ENCODE data around the gene SLC22A12.
"Not testable (repeated sequence)": the region's sequence is repeated elsewhere in the genome, so short reads cannot be mapped to it uniquely, and the experiment has no call there.

The SLC22A12 gene

DNA sequence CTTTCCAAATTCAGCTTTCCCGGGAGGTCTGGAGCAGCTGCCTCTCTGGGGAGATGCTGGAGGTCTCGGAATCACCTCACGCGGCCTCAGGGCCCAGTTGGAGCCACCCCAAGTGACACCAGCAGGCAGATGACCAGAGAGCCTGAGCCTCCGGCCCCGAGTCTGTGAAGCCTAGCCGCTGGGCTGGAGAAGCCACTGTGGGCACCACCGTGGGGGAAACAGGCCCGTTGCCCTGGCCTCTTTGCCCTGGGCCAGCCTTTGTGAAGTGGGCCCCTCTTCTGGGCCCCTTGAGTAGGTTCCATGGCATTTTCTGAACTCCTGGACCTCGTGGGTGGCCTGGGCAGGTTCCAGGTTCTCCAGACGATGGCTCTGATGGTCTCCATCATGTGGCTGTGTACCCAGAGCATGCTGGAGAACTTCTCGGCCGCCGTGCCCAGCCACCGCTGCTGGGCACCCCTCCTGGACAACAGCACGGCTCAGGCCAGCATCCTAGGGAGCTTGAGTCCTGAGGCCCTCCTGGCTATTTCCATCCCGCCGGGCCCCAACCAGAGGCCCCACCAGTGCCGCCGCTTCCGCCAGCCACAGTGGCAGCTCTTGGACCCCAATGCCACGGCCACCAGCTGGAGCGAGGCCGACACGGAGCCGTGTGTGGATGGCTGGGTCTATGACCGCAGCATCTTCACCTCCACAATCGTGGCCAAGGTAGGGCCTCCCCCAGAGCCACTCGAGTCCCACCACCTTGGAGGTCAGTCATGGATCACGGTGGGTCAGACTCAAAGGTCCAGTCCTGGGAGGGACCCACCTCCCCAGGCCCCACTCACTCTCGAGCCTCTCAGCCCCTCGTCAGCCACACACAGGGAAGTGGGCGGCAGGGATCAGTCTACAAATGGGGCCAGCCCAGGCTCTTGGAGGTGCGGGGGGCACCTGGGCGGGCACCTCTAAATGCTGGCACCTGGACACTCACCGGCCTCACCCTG lies 525 bp downstream of the SLC22A12 start:
- no peak for TF ChIP-seq Cebpa-rat (IDR thresholded peaks at IDR 0.05)
- H4K20me1 ChIP-seq, result no peaks in the 10 kb centered on the region
- H3K4me1 ChIP-seq, result peaks cover 0 to 2% (median 0%) of the 10 kb centered on the region in 10 experiments; a peak in 1 of 20 replicates
- H3K4me2 ChIP-seq, result no peak overlapping the region
- H3K27me3 ChIP-seq, result no peaks in the 10 kb centered on the region
- peaks cover 29 to 52% (median 37%) of the 10 kb centered on the region in 11 experiments for H3K9me3 ChIP-seq (replicated peaks in 1 of 11)
- H3K9ac ChIP-seq, result no peak overlapping the region
- H3K4me3 ChIP-seq, result no peak overlapping the region
- no peak overlapping the region for H3K27ac ChIP-seq
- H3K36me3 ChIP-seq, result no peaks in the 10 kb centered on the region

- no peak overlapping the region for H3K4me3 ChIP-seq
- no peak overlapping the region for H3K4me2 ChIP-seq
- H3K27ac ChIP-seq, result no peak overlapping the region
- no peaks in the 10 kb centered on the region for H3K36me3 ChIP-seq
- H3K27me3 ChIP-seq, result no peaks in the 10 kb centered on the region
- no peaks in the 10 kb centered on the region for H4K20me1 ChIP-seq
- no peak for TF ChIP-seq Cebpa-rat (IDR thresholded peaks at IDR 0.05)
- peaks cover 29 to 56% (median 40%) of the 10 kb centered on the region in 11 experiments for H3K9me3 ChIP-seq (replicated peaks in 1 of 11)
- no peak overlapping the region for H3K9ac ChIP-seq
- H3K4me1 ChIP-seq, result no peaks in the 10 kb centered on the region
These were observed 1.2 kb downstream of the SLC22A12 start for GRCh38 chr11:64592234-64592615.

DNA sequence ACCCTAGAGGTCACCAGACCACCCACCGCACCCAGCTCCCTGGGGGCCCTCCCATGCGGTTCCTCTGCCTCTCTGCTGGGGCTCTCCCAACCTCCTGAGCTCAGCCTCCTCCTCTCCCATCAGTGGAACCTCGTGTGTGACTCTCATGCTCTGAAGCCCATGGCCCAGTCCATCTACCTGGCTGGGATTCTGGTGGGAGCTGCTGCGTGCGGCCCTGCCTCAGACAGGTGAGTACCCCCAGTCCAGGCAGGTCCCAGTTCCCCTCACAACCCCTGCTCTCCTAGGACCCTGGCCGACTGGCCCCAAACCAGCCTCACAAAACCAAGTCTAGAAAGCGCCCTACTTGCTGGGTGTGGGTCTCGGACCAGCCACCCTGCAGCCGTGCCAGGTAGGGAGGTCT lies 1.6 kb downstream of the SLC22A12 start:
- no peak overlapping the region for H3K9ac ChIP-seq
- no peak overlapping the region for H3K4me3 ChIP-seq
- no peaks in the 10 kb centered on the region for H3K36me3 ChIP-seq
- 0 out of 20 replicates have a peak, but pooled peaks cover 0 to 3% (median 0%) of the 10 kb centered on the region in 10 experiments for H3K4me1 ChIP-seq
- TF ChIP-seq Cebpa-rat (IDR thresholded peaks at IDR 0.05), result no peak
- no peaks in the 10 kb centered on the region for H4K20me1 ChIP-seq
- peaks cover 29 to 53% (median 36%) of the 10 kb centered on the region in 11 experiments for H3K9me3 ChIP-seq (replicated peaks in 1 of 11)
- no peak overlapping the region for H3K27ac ChIP-seq
- H3K27me3 ChIP-seq, result no peaks in the 10 kb centered on the region
- H3K4me2 ChIP-seq, result no peak overlapping the region

DNA sequence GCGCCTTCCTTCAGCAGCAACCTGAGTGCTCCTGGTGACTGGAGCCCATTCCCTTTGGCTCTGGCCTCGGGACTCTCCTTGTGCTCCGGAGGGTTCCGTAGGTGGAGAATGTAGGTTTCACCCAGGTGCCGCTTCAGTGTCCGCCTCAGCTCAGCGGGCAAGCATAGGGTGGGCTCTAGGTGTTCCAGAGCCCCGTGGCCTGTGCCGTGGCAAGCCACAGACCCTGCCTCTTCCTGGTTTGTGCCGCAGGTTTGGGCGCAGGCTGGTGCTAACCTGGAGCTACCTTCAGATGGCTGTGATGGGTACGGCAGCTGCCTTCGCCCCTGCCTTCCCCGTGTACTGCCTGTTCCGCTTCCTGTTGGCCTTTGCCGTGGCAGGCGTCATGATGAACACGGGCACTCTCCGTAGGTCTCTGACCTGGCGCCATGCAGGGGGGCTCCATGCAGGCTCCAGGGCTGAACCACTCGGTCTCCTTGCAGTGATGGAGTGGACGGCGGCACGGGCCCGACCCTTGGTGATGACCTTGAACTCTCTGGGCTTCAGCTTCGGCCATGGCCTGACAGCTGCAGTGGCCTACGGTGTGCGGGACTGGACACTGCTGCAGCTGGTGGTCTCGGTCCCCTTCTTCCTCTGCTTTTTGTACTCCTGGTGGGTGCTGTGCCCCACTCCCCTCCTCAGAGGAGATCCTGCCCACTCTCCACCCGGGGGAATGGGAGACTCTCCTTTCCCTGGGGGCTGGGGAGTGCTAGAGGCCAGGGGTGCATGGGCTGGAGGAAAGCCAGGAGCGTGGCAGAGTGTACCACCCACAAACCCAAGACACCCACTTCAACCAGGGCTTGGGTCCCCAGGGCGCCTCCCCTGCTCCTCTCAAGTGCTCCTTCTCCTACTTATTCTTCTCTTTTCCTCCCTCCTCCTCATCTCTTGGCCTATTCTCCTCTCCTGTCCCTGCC lies 2.4 kb downstream of the SLC22A12 start:
- H3K4me2 ChIP-seq, result no peak overlapping the region
- no peak overlapping the region for H3K9ac ChIP-seq
- H3K27me3 ChIP-seq, result no peaks in the 10 kb centered on the region
- no peak for TF ChIP-seq Cebpa-rat (IDR thresholded peaks at IDR 0.05)
- H4K20me1 ChIP-seq, result no peaks in the 10 kb centered on the region
- H3K4me1 ChIP-seq, result 0 out of 20 replicates have a peak, but pooled peaks cover 0 to 3% (median 0%) of the 10 kb centered on the region in 10 experiments
- H3K36me3 ChIP-seq, result no peaks in the 10 kb centered on the region
- H3K27ac ChIP-seq, result no peak overlapping the region
- no peak overlapping the region for H3K4me3 ChIP-seq
- peaks cover 23 to 45% (median 29%) of the 10 kb centered on the region in 11 experiments for H3K9me3 ChIP-seq (replicated peaks in 1 of 11)

DNA sequence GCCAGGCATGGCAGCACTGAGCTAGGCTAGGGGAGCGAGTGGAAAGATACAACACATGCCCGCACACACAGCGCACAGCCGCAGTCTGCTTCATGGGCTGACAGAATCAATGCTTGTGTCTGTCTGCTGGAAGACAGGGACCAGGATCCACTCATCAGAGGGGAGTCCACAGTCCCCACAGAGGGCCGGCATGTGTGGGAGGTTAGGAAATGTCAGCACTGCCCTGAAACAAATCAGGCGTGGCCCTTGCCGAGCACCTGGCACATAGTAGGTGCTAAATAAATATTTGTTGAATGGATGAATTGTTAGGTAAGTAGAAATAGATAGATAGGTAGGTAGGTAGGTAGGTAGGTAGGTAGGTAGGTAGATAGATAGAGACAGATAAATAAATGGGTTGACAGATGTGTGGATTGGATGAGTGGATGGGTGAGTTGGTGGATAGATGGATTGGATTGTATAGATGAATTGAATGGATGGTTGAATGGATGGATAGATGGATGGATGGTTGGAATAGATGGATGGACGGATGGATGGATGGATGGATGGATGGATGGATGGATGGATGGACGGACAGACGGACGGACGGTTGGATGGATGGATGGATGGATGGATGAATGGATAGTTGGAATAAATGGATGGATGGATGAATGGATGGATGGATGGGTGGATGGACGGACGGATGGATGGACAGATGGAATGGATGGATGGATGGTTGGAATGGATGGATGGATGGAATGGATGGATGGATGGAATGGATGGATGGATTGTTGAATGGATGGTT lies 3.3 kb downstream of the SLC22A12 start:
- Histone ChIP-seq H3K27me3 (no peaks in the 10 kb centered on the region), H3K36me3 (no peaks in the 10 kb centered on the region), H3K4me2 (no peak overlapping the region), H3K9me3 (replicated peaks in 1 of 11) (peaks cover 13 to 36% (median 20%) of the 10 kb centered on the region in 11 experiments), H3K4me1 (0 out of 20 replicates have a peak, but pooled peaks cover 0 to 3% (median 0%) of the 10 kb centered on the region in 10 experiments), H3K27ac (no peak overlapping the region), H3K4me3 (no peak overlapping the region), H4K20me1 (no peaks in the 10 kb centered on the region), H3K9ac (no peak overlapping the region)
- no peak for TF ChIP-seq Cebpa-rat (IDR thresholded peaks at IDR 0.05)

- peaks cover 10 to 26% (median 16%) of the 10 kb centered on the region in 11 experiments for H3K9me3 ChIP-seq (replicated peaks in 1 of 11)
- H3K4me2 ChIP-seq, H3K27me3 ChIP-seq, H3K4me3 ChIP-seq, H4K20me1 ChIP-seq, H3K27ac ChIP-seq, H3K9ac ChIP-seq, H3K36me3 ChIP-seq, H3K4me1 ChIP-seq: not testable (repeated sequence)
These were observed 4.9 kb downstream of the SLC22A12 start for GRCh38 chr11:64595922-64596321.

DNA sequence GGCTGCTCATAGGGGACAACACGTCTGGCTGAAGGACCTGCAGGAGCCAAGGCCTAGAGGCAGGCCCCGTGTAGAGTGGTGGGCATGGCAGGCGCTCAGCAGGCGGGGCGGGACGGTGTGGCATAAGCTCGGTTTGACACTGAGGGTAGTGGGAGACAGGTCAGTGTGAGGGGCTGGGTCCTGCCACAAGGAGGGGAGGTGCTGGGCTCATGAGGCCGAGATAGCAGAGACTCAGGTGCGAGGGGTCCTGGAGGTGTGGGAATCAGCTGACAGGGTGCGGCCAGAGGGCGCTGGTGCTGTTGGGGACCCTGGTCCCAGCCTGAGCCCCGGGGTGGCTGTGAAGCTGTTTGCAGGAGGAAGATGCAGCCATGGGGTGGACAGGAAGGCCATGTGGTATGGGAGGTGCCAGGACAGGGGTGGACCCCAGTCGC lies 6.7 kb downstream of the SLC22A12 start:
- Histone ChIP-seq H3K27me3 (no peaks in the 10 kb centered on the region), H3K4me3 (no peak overlapping the region), H3K4me2 (no peak overlapping the region), H3K9ac (no peak overlapping the region), H3K36me3 (no peaks in the 10 kb centered on the region), H4K20me1 (no peaks in the 10 kb centered on the region), H3K9me3 (replicated peaks in 1 of 11) (peaks cover 10 to 26% (median 16%) of the 10 kb centered on the region in 11 experiments), H3K4me1 (peaks cover 0 to 13% (median 4%) of the 10 kb centered on the region in 10 experiments; a peak in 9 of 20 replicates), H3K27ac (no peak overlapping the region)
- TF ChIP-seq Cebpa-rat (IDR thresholded peaks at IDR 0.05), result no peak

- H3K4me3 ChIP-seq, result no peak overlapping the region
- no peak overlapping the region for H3K4me2 ChIP-seq
- no peak overlapping the region for H3K27ac ChIP-seq
- no peaks in the 10 kb centered on the region for H4K20me1 ChIP-seq
- peaks cover 0 to 13% (median 4%) of the 10 kb centered on the region in 10 experiments; a peak in 9 of 20 replicates for H3K4me1 ChIP-seq
- H3K9me3 ChIP-seq (replicated peaks in 1 of 11), result peaks cover 10 to 26% (median 16%) of the 10 kb centered on the region in 11 experiments
- H3K27me3 ChIP-seq, result no peaks in the 10 kb centered on the region
- H3K9ac ChIP-seq, result no peak overlapping the region
- H3K36me3 ChIP-seq, result no peaks in the 10 kb centered on the region
- no peak for TF ChIP-seq Cebpa-rat (IDR thresholded peaks at IDR 0.05)
These were observed 7.2 kb downstream of the SLC22A12 start for GRCh38 chr11:64598106-64598796.
